Kidney (tissue), 14 donors: ENCODE measurements around the gene KCNQ5. TPM values are rescaled to one million over a fixed set of nuclear protein-coding genes. Genes with fewer than 3 reads are reported as not detected.

Experiments
- DNase-seq, 5 donors: peaks; one replicate each; pipeline ENCODE4 v3.0.0-alpha.2; 2013 to 2020
- FAIRE-seq: peaks from 2 replicates; lab custom pipeline; 2012; peaks lifted over from hg19 to GRCh38; lab: Jason Lieb, UNC
- H3K27ac ChIP-seq, 2 donors: one replicate each; pipeline ENCODE4 v1.7.0; 2013; ENCODE audit warnings: low read depth in 2 of 2, low read length in 2 of 2, inconsistent platforms in 1 of 2
- H3K27me3 ChIP-seq: one replicate; pipeline ENCODE4 v1.7.1; 2013; ENCODE audit warnings: low read length, inconsistent platforms; ENCODE audit not compliant: control insufficient read depth, insufficient read depth
- H3K36me3 ChIP-seq, 3 donors: one replicate each; pipeline versions ENCODE4 v1.7.0 to v1.7.1; 2013; ENCODE audit warnings: low read length in 3 of 3, control low read depth in 1 of 3, inconsistent platforms in 1 of 3; ENCODE audit not compliant: insufficient read depth in 3 of 3, control insufficient read depth in 2 of 3
- H3K4me1 ChIP-seq, 3 donors: one replicate each; pipeline versions ENCODE4 v1.7.0 to v1.7.1; 2013; ENCODE audit warnings: low read length in 3 of 3, inconsistent platforms in 1 of 3, low read depth in 1 of 3; ENCODE audit not compliant: control insufficient read depth in 2 of 3, insufficient read depth in 2 of 3
- H3K4me3 ChIP-seq, 3 donors: one replicate each; pipeline versions ENCODE4 v1.7.0 to v1.8.1; 2013; ENCODE audit warnings: low read length in 3 of 3, control low read depth in 1 of 3, inconsistent platforms in 1 of 3
- H3K9ac ChIP-seq, 3 donors: one replicate each; pipeline versions ENCODE4 v1.7.0 to v1.7.1; 2013; ENCODE audit warnings: low read length in 3 of 3, control low read depth in 1 of 3, inconsistent platforms in 1 of 3
- H3K9me3 ChIP-seq, 3 donors: one replicate each; pipeline versions ENCODE4 v1.7.0 to v1.7.1; 2013; ENCODE audit warnings: low read length in 3 of 3, control low read depth in 1 of 3, inconsistent platforms in 1 of 3; ENCODE audit not compliant: control insufficient read depth in 2 of 3, insufficient read depth in 1 of 3
- CTCF ChIP-seq: IDR thresholded peaks from 3 replicates; pipeline ENCODE4 v1.5.1; 2012; ENCODE audit warnings: mild to moderate bottlenecking, moderate library complexity, borderline replicate concordance; ENCODE audit not compliant: insufficient read depth; ENCODE audit errors: extremely low read depth
- intact Hi-C: fragments of 100-400 bp; cut with DNase I; formaldehyde crosslinking; loops from one replicate; pipeline ENCODE4 v1.11.1; 2022
- polyA plus RNA-seq: library from polyadenylated mRNA; stranded (reverse); fragments of 350-450 nt; fragmentation: Illumina TruSeq; extraction: RNeasy Lipid Tissue Mini Kit (QIAGEN cat#74804); gene quantifications from one replicate; pipeline ENCODE4 v1.2.3, GENCODE V29; 2014; ENCODE audit warnings: low read depth, low replicate concordance; ENCODE audit not compliant: insufficient read depth
- total RNA-seq: library from RNA; stranded (reverse); fragmentation: NEBNext Ultra II Directional; extraction: Animal tissue kit (Norgen Biotek cat#: 25700); gene quantifications from one replicate; pipeline ENCODE4 v1.2.1, GENCODE V29; 2021
- donor health status: control.
- donor health status: control.
- donor health status: control.
- donor health status: control.
- donor health status: control.
- donor health status: DM: yes; HTN: yes; CAD: no.
- donor health status: Normal renal cell carcinoma (clear cell type).

KCNQ5 gene
- total and polyA plus RNA-seq, 2 donors from 2014 or later, result 0.50 TPM; not detected in 1

DNA sequence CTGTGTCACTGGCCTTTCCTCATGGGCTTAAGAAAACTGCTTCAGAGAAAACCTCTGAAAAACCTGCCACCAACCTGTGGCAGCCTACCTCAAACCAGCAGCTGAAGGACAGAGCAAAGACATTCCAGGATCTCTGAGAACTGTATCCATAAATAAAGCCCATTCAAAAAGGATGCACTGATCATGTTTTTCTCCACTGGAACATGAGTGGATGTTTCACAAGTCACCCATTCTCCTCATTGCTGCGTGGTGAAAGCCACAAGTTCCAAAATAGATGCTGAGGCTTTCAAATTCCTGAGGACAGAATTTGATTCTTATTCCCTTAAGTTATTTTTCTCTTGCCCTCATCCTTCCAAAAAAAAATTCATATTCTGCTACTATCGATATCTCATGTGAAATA lies 322.8 kb downstream of the KCNQ5 start:
- Histone ChIP-seq H3K4me3 (no peak overlapping the region), H3K36me3 (no peaks in the 10 kb centered on the region), H3K9me3 (no peaks in the 10 kb centered on the region), H3K27me3 (no peaks in the 10 kb centered on the region), H3K9ac (no peak overlapping the region), H3K4me1 (no peaks in the 10 kb centered on the region), H3K27ac (no peak overlapping the region)
- no peak for DNase-seq
- FAIRE-seq, result no peak
- no peak for TF ChIP-seq CTCF
- intact Hi-C loops, result no loop called here

DNA sequence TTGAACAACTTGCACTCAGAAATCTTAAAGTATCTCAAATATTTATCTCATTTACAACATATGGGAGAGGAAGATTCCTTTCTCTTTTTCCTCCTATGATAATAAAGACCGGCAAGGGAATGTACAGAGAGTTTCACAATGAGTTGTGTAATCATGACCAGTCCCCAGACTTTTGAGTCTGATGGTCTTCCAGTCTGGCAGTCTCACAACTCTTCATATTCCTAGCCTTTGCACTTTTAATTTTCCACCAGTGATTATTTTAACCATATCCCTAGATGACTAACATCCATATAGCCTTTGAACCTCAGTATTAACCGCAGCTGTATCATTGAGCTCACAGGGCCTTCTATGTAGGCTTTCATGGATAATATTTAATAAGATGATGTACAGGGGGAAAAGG lies 324.9 kb downstream of the KCNQ5 start:
- no peak for FAIRE-seq
- H3K9me3 ChIP-seq, result no peaks in the 10 kb centered on the region
- no peak for DNase-seq
- H3K27ac ChIP-seq, result no peak overlapping the region
- no peaks in the 10 kb centered on the region for H3K27me3 ChIP-seq
- no peaks in the 10 kb centered on the region for H3K36me3 ChIP-seq
- no peak overlapping the region for H3K4me3 ChIP-seq
- no peak for TF ChIP-seq CTCF
- H3K4me1 ChIP-seq, result no peaks in the 10 kb centered on the region
- intact Hi-C loops, result no loop called here
- no peak overlapping the region for H3K9ac ChIP-seq

DNA sequence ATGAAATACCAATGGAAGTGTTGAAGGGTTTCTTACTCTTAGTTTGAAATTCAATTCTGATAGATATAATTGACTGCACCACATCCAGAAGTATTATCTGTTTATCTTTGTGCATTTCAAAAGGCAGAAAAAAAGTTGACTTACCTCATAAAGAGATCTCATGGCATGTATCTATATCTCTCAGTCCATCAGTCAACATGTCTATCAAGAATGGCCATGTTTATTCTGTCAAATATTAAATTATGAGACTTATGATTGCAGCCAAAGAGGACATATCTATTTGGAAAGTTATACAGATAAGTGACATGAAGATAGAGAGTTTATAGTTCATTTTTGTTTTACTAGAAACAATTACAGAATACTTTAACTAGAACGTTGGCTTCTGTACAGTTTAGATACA lies 325.7 kb downstream of the KCNQ5 start:
- Histone ChIP-seq H3K27me3 (no peaks in the 10 kb centered on the region), H3K36me3 (no peaks in the 10 kb centered on the region), H3K4me3 (no peak overlapping the region), H3K27ac (no peak overlapping the region), H3K9me3 (no peaks in the 10 kb centered on the region), H3K4me1 (peaks cover 0 to under 1% (median 0%) of the 10 kb centered on the region in 3 donors), H3K9ac (no peak overlapping the region)
- intact Hi-C loops, result no loop called here
- DNase-seq (no peak), FAIRE-seq (no peak)
- TF ChIP-seq CTCF, result no peak

- FAIRE-seq, result no peak
- no peaks in the 10 kb centered on the region for H3K27me3 ChIP-seq
These were observed 326.3 kb downstream of the KCNQ5 start for GRCh38 chr6:72948153-72948552.

More at GRCh38 chr6:72948153-72948552, 326.3 kb downstream of the KCNQ5 start:
- no peak overlapping the region for H3K9ac ChIP-seq
- DNase-seq, result no peak
- H3K27ac ChIP-seq, result no peak overlapping the region
- no peak overlapping the region for H3K4me3 ChIP-seq
- no peaks in the 10 kb centered on the region for H3K9me3 ChIP-seq
- TF ChIP-seq CTCF, result no peak
- peaks cover 0 to 4% (median 2%) of the 10 kb centered on the region in 3 donors for H3K4me1 ChIP-seq
- H3K36me3 ChIP-seq, result no peaks in the 10 kb centered on the region
- intact Hi-C loops, result no loop called here
